Measurements from ENCODE around the gene TBC1D24.

GRCh38 chr16:2535625-2536013 lies 60.7 kb downstream of the TBC1D24 start:
- TF ChIP-seq CTCF (conservative IDR thresholded peaks at IDR 0.05) (no peak), ZFX (IDR thresholded peaks at IDR 0.05) (no peak)

All from C4-2B (cell line).